MM.1S (cell line): ENCODE data around the gene ZC3H15.

ENCODE experiments used
- CTCF ChIP-seq: fragments of 300-600 bp; sonication (generic); IDR thresholded peaks from 2 replicates; pipeline ENCODE4 v1.5.1; 2016; ENCODE audit warnings: antibody characterized with exemption, low read length, mixed read lengths
- EZH2 ChIP-seq: fragments of 300-600 bp; sonication (generic); optimal IDR thresholded peaks from 2 replicates; pipeline ENCODE3; 2017; ENCODE audit warnings: low read depth, mild to moderate bottlenecking, antibody characterized with exemption, low read length, mixed read lengths

GRCh38 chr2:186544255-186544675 lies 58.2 kb downstream of the ZC3H15 start:
- TF ChIP-seq CTCF (no peak), EZH2 (no peak)
